Trophoblast cell (in vitro differentiated cells and primary cell): ENCODE results near the gene SLC27A4.
A peak's percentile ranks its signal among the peaks of the same experiment; 100 is the strongest.

Experiments used
- DNase-seq, 2 donors: peaks; one replicate each; pipeline ENCODE4 v3.0.0-alpha.2; 2016
- H2AFZ ChIP-seq: 2 replicates; pipeline ENCODE4 v1.6.1; 2013; ENCODE audit warnings: low read length, moderate library complexity, mild to moderate bottlenecking; ENCODE audit not compliant: insufficient read depth, poor library complexity
- H2AK5ac ChIP-seq: 2 replicates; pipeline ENCODE4 v1.6.1; 2013; ENCODE audit warnings: mild to moderate bottlenecking, low read length
- H2BK120ac ChIP-seq: 2 replicates; pipeline ENCODE4 v1.6.1; 2013; ENCODE audit warnings: low read length, mild to moderate bottlenecking, moderate library complexity; ENCODE audit not compliant: insufficient read depth, poor library complexity
- H2BK12ac ChIP-seq: 2 replicates; pipeline ENCODE4 v1.6.1; 2013; ENCODE audit warnings: mild to moderate bottlenecking, low read length, moderate library complexity
- H2BK5ac ChIP-seq: 2 replicates; pipeline ENCODE4 v1.6.1; 2013; ENCODE audit warnings: low read length, low read depth, moderate library complexity, mild to moderate bottlenecking; ENCODE audit not compliant: poor library complexity
- H3K14ac ChIP-seq: 2 replicates; pipeline ENCODE4 v1.6.1; 2013; ENCODE audit warnings: mild to moderate bottlenecking, low read length
- H3K18ac ChIP-seq: 2 replicates; pipeline ENCODE4 v1.6.1; 2013; ENCODE audit warnings: mild to moderate bottlenecking, low read length
- H3K23ac ChIP-seq: 2 replicates; pipeline ENCODE4 v1.6.1; 2013; ENCODE audit warnings: low read length
- H3K27ac ChIP-seq: 2 replicates; pipeline ENCODE4 v1.5.1; 2013; ENCODE audit warnings: low read depth, mild to moderate bottlenecking, inconsistent platforms, low read length, moderate library complexity
- H3K27me3 ChIP-seq: 2 replicates; pipeline ENCODE4 v1.6.1; 2013; ENCODE audit warnings: inconsistent platforms, mild to moderate bottlenecking, low read length, moderate library complexity; ENCODE audit not compliant: insufficient read depth
- H3K36me3 ChIP-seq, 2 experiments: 1 replicate in 1 of 2; 2 replicates in 1 of 2; pipeline ENCODE4 v1.6.1; 2013; ENCODE audit warnings: low read length in 2 of 2, mild to moderate bottlenecking in 2 of 2, moderate library complexity in 1 of 2; ENCODE audit not compliant: insufficient read depth in 2 of 2, control insufficient read depth in 1 of 2
- H3K4ac ChIP-seq: 2 replicates; pipeline ENCODE4 v1.6.1; 2013; ENCODE audit warnings: low read depth, mild to moderate bottlenecking, low read length, moderate library complexity
- H3K4me1 ChIP-seq, 2 experiments: 1 replicate in 1 of 2; 2 replicates in 1 of 2; pipeline ENCODE4 v1.6.1; 2013; ENCODE audit warnings: low read length in 2 of 2, mild to moderate bottlenecking in 2 of 2, moderate library complexity in 1 of 2; ENCODE audit not compliant: insufficient read depth in 2 of 2, control insufficient read depth in 1 of 2
- H3K4me2 ChIP-seq: 2 replicates; pipeline ENCODE4 v1.6.1; 2013; ENCODE audit warnings: inconsistent platforms, mild to moderate bottlenecking, low read length, moderate library complexity
- H3K4me3 ChIP-seq: 2 replicates; pipeline ENCODE4 v1.5.1; 2013; ENCODE audit warnings: mild to moderate bottlenecking, low read depth, low read length, inconsistent platforms
- H3K79me1 ChIP-seq: one replicate; pipeline ENCODE4 v1.6.1; 2013; ENCODE audit warnings: low read length
- H3K79me2 ChIP-seq: 2 replicates; pipeline ENCODE4 v1.6.1; 2013; ENCODE audit warnings: low read length, mild to moderate bottlenecking; ENCODE audit not compliant: control insufficient read depth, insufficient read depth, poor library complexity
- H3K9ac ChIP-seq: 2 replicates; pipeline ENCODE4 v1.6.1; 2013; ENCODE audit warnings: mild to moderate bottlenecking, low read length
- H3K9me3 ChIP-seq: 2 replicates; pipeline ENCODE4 v1.6.1; 2013; ENCODE audit warnings: low read depth, mild to moderate bottlenecking, control low read depth, inconsistent platforms, low read length; ENCODE audit not compliant: insufficient read depth
- H4K12ac ChIP-seq: 2 replicates; pipeline ENCODE4 v1.6.1; 2013; ENCODE audit warnings: low read depth, mild to moderate bottlenecking, low read length, moderate library complexity
- H4K8ac ChIP-seq: 2 replicates; pipeline ENCODE4 v1.6.1; 2013; ENCODE audit warnings: low read depth, mild to moderate bottlenecking, low read length, moderate library complexity
- H4K91ac ChIP-seq: one replicate; pipeline ENCODE4 v1.6.1; 2013; ENCODE audit warnings: low read depth, mild to moderate bottlenecking, low read length, moderate library complexity
- WGBS: extraction: QIAGEN DNeasy Blood & Tissue Kit; methylation state at CpG from one replicate; pipeline ENCODE4 v1.1.7; 2013; ENCODE audit warnings: missing lambda C conversion rate; ENCODE audit not compliant: insufficient read length, insufficient coverage; ENCODE audit errors: extremely low coverage; 5-methylcytosine and 5-hydroxymethylcytosine counted together

SLC27A4 gene

GRCh38 chr9:128409450-128409849 is 69.1 kb downstream of the SLC27A4 start:
- Histone ChIP-seq H3K4me3 (no peak overlapping the region), H3K27ac (no peak overlapping the region), H4K12ac (no peak overlapping the region), H3K36me3 (no peaks in the 10 kb centered on the region), H3K9me3 (no peaks in the 10 kb centered on the region), H3K4me1 (peaks cover 5 to 8% of the 10 kb centered on the region in 2 experiments), H3K79me2 (no peaks in the 10 kb centered on the region), H3K4ac (no peak overlapping the region), H2BK5ac (no peak overlapping the region), H4K8ac (peak overlapping the region; percentile 9), H3K18ac (no peak overlapping the region), H4K91ac (no peak overlapping the region), H3K14ac (no peak overlapping the region), H2AFZ (peak overlapping the region; percentile 27), H3K9ac (no peak overlapping the region), H3K79me1 (peaks cover 2% of the 10 kb centered on the region), H2BK12ac (peak overlapping the region; percentile 37), H2AK5ac (peak overlapping the region; percentile 42), H2BK120ac (no peak overlapping the region), H3K23ac (no peak overlapping the region), H3K27me3 (no peaks in the 10 kb centered on the region), H3K4me2 (no peak overlapping the region)
- no peak for DNase-seq
- no CpG with 5 or more reads among the region's 8 CpGs for WGBS

- no peaks in the 10 kb centered on the region for H3K27me3 ChIP-seq
- no peak overlapping the region for H2AK5ac ChIP-seq
- H4K12ac ChIP-seq: no peak overlapping the region
- H3K4me1 ChIP-seq: peaks cover 8 to 12% of the 10 kb centered on the region in 2 experiments
- WGBS: no CpG with 5 or more reads among the region's 6 CpGs
- H3K23ac ChIP-seq: no peak overlapping the region
- no peak overlapping the region for H2BK5ac ChIP-seq
- no peak overlapping the region for H3K27ac ChIP-seq
- no peak overlapping the region for H3K4ac ChIP-seq
- H3K9me3 ChIP-seq: no peaks in the 10 kb centered on the region
- no peak overlapping the region for H3K9ac ChIP-seq
- no peak overlapping the region for H2BK120ac ChIP-seq
- no peak overlapping the region for H2BK12ac ChIP-seq
- H3K36me3 ChIP-seq: no peaks in the 10 kb centered on the region
- no peak overlapping the region for H2AFZ ChIP-seq
- H3K4me3 ChIP-seq: no peak overlapping the region
- no peak overlapping the region for H4K8ac ChIP-seq
- DNase-seq: peak in 1 of 2 donors; percentile 53
- H3K79me1 ChIP-seq: peaks cover 5% of the 10 kb centered on the region
- no peaks in the 10 kb centered on the region for H3K79me2 ChIP-seq
- no peak overlapping the region for H3K14ac ChIP-seq
- no peak overlapping the region for H3K18ac ChIP-seq
- no peak overlapping the region for H3K4me2 ChIP-seq
- no peak overlapping the region for H4K91ac ChIP-seq
These were observed 69.7 kb downstream of the SLC27A4 start for GRCh38 chr9:128409978-128410377.
